IPS DF 6.9 (cell line): Measurements from ENCODE around the gene SNX18.

Source experiments
- DNase-seq: peaks from one replicate; pipeline ENCODE4 v3.0.0-alpha.2; 2013; ENCODE audit warnings: low read depth, low spot score
- H3K27ac ChIP-seq: one replicate; pipeline ENCODE4 v1.5.1; 2013; ENCODE audit warnings: low read length, control low read depth
- H3K27me3 ChIP-seq: 2 replicates; pipeline ENCODE4 v1.6.1; 2013; ENCODE audit warnings: mild to moderate bottlenecking, low read length; ENCODE audit not compliant: control insufficient read depth, insufficient read depth
- H3K36me3 ChIP-seq: 2 replicates; pipeline ENCODE4 v1.6.1; 2013; ENCODE audit warnings: low read length; ENCODE audit not compliant: control insufficient read depth, insufficient read depth
- H3K4me1 ChIP-seq: 2 replicates; pipeline ENCODE4 v1.6.1; 2013; ENCODE audit warnings: low read length; ENCODE audit not compliant: control insufficient read depth, insufficient read depth
- H3K4me3 ChIP-seq: 2 replicates; pipeline ENCODE4 v1.5.1; 2013; ENCODE audit warnings: mild to moderate bottlenecking, low read length
- H3K9me3 ChIP-seq: 2 replicates; pipeline ENCODE4 v1.6.1; 2013; ENCODE audit warnings: low read length, inconsistent platforms; ENCODE audit not compliant: control insufficient read depth, insufficient read depth
- WGBS: extraction: QIAGEN DNeasy Blood & Tissue Kit; methylation state at CpG from one replicate; pipeline ENCODE4 v1.1.7; 2013; ENCODE audit warnings: mixed read lengths, missing lambda C conversion rate; ENCODE audit not compliant: insufficient read length, insufficient coverage; 5-methylcytosine and 5-hydroxymethylcytosine counted together

Gene SNX18

DNA sequence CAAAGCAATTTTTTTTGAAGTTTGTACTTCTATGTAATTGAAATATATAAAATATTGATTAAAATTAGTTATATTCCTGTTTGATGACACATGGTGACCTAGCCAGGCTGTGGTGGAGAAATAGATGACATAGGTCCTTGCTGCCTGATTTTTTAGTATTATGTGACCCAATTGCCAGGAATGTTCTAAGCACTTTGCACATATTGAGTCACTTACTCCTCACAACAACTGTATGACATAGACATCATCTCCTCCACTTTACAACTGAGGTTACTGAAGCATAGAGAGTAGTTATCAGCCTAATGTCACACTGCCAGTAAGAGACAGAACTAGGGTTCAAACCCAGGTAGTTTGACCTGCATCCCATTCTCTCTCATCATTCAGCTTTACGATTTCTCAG is 26.2 kb upstream of the SNX18 start:
- DNase-seq: no peak
- no peak overlapping the region for H3K4me3 ChIP-seq
- no peak overlapping the region for H3K27ac ChIP-seq
- no peaks in the 10 kb centered on the region for H3K9me3 ChIP-seq
- WGBS: no CpG with 5 or more reads among the region's 1 CpG
- no peaks in the 10 kb centered on the region for H3K27me3 ChIP-seq
- no peaks in the 10 kb centered on the region for H3K4me1 ChIP-seq
- no peaks in the 10 kb centered on the region for H3K36me3 ChIP-seq

DNA sequence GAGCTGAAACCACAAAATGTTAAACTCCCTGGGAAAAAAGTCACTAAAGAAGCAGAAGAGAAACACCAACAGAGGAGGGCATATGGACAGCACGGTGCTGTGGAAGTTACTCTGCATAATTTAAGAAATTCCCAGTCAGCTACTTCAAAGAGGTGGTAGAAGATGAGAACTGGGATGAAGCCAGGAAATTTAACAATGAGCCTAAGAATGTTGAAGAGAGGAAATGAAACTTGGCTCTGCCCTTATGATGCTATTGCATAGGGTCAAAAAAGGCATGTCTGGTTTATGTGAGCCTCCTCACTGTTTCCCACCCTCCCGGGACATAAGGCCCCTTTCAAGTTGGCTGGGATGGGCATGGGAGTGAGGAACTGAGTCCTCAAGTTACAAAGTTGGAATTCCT is 25.4 kb upstream of the SNX18 start:
- DNase-seq: no peak
- WGBS: no CpG with 5 or more reads among the region's 2 CpGs

DNA sequence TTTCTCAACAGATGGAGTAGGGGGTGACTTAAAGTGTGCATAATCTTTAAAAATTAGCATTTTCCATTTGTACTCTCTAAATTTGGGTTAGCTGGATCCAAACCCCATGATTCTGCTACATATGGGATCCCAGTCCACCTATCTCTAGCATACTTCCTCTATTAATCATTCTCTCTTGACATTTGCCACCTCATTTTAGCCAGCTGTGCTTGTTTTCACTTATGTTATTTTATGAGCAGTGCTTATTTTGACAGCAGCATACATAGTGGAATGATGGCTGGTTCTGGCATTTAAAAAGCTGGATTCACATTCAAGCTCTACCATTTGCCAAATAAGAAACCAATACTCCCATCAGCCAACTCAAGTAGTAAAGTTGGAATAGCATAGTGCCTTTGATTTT is 22.5 kb upstream of the SNX18 start:
- H3K27ac ChIP-seq: no peak overlapping the region
- H3K4me3 ChIP-seq: no peak overlapping the region
- H3K36me3 ChIP-seq: no peaks in the 10 kb centered on the region
- H3K4me1 ChIP-seq: no peaks in the 10 kb centered on the region
- no peaks in the 10 kb centered on the region for H3K9me3 ChIP-seq
- H3K27me3 ChIP-seq: no peaks in the 10 kb centered on the region
- no peak for DNase-seq

More for the DNA sequence above, 25.4 kb upstream of the SNX18 start:
- Histone ChIP-seq H3K27me3 (no peaks in the 10 kb centered on the region), H3K4me1 (no peaks in the 10 kb centered on the region), H3K9me3 (no peaks in the 10 kb centered on the region), H3K27ac (no peak overlapping the region), H3K4me3 (no peak overlapping the region), H3K36me3 (no peaks in the 10 kb centered on the region)

DNA sequence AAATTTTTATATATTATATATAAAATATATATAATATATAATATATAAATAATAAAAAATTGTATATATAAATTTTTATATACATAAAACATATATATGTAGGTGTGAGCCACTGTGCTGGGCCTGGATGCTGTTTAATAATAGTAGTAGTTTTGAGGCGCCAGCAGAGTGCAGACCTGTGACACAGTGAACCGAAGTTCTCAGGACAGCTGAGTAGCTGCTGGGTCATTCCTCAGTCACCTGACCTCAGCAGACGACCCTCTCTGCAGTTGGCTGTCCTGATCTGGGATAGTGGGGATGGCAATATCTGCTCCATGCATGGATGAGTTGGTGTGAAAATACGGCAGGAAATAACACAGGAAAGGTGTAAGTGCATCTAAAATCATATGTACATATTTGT is 3.3 kb upstream of the SNX18 start:
- Histone ChIP-seq H3K27me3 (no peaks in the 10 kb centered on the region; the same call in 1 of the 2 replicates), H3K9me3 (no peaks in the 10 kb centered on the region), H3K36me3 (no peaks in the 10 kb centered on the region), H3K27ac (no peak overlapping the region), H3K4me1 (peaks cover 6% of the 10 kb centered on the region), H3K4me3 (no peak overlapping the region)
- no CpG with 5 or more reads among the region's 4 CpGs for WGBS
- DNase-seq: no peak

DNA sequence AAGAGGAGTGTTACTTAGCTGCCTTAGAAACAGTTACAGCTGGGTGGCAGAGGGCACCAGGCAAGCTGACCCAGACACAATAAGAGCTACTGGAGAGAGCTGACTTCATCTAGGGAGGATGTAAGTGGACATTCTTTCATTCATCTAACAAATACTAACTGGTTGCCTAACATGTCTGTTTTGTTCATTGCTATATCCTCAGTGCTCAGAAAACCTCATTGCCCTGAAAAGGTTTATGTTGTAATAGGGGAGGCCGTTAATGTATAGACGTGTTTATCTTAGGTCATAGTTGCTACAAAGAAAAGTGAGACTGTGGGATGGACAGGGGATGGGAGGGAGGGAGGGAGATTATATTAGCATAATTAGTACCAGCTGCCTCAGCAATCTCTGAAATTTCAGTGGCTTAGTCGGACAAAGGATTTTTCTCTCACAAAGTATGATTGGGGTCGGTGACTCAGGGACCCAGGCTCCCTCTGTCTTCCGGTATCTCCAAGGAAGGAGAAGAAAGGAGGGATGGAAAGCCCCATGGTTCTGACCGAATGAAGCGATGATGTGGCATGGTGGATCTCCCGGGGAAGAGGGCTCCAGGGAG is 2.6 kb upstream of the SNX18 start:
- Histone ChIP-seq H3K36me3 (no peaks in the 10 kb centered on the region), H3K9me3 (no peaks in the 10 kb centered on the region), H3K27ac (no peak overlapping the region), H3K4me1 (peaks cover 6% of the 10 kb centered on the region), H3K4me3 (no peak overlapping the region), H3K27me3 (no peaks in the 10 kb centered on the region; the same call in 1 of the 2 replicates)
- no CpG with 5 or more reads among the region's 8 CpGs for WGBS
- no peak for DNase-seq

DNA sequence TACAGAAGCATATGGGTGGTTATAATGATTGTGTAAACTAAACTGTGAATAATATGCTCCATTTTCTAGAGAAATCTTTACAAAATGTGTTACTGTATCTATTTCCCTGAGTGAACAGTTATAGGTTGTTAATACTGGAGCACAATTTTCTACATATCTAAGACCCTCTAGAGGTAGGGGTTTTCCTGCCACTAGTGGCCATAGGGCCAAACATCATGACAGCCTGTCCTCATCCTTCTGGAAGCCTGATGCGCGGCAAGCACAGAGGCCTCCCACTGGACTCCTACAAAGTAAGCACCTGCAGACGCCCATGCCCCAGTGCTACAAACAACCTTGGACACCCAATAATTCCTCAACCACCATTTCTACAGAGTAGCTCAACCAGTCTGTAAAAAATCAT is 1.9 kb upstream of the SNX18 start:
- DNase-seq: no peak
- no peak overlapping the region for H3K27ac ChIP-seq
- no peak overlapping the region for H3K4me3 ChIP-seq
- no peaks in the 10 kb centered on the region for H3K9me3 ChIP-seq
- WGBS: no CpG with 5 or more reads among the region's 3 CpGs
- H3K27me3 ChIP-seq: no peaks in the 10 kb centered on the region; the same call in 1 of the 2 replicates
- H3K36me3 ChIP-seq: no peaks in the 10 kb centered on the region
- peaks cover 8% of the 10 kb centered on the region for H3K4me1 ChIP-seq

DNA sequence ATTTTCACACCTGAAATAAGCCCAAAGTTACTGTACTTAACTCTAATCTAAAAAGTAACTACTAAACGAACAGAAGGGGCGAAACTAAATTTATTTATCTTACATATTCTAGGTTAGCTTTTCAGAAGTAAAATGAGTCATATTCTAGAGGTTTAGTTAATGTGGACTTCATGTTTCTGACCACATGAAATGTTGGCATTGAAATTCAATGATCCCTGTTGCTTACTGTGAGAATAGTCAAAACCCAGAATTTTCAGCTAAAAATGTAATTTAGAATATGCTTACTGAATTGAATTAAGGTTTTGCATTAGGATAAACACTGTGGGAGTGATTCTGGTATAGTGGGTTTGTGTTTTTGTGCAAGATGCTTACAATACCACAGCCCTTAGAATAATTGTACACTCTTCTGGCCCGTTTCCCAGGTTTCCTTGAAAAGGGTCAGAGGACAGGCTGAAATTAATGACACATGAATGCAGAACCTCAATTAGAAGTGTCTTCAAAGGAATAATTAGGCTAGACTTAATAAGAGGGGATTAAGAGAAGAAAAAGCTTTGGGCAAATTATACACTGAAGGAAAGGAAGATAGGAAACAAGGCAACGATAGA is 1.4 kb upstream of the SNX18 start:
- no peak overlapping the region for H3K4me3 ChIP-seq
- H3K27ac ChIP-seq: no peak overlapping the region
- H3K36me3 ChIP-seq: no peaks in the 10 kb centered on the region
- H3K4me1 ChIP-seq: peaks cover 8% of the 10 kb centered on the region
- no peaks in the 10 kb centered on the region for H3K9me3 ChIP-seq
- no peak for DNase-seq
- no CpG with 5 or more reads among the region's 4 CpGs for WGBS
- H3K27me3 ChIP-seq: no peaks in the 10 kb centered on the region; the same call in 1 of the 2 replicates

DNA sequence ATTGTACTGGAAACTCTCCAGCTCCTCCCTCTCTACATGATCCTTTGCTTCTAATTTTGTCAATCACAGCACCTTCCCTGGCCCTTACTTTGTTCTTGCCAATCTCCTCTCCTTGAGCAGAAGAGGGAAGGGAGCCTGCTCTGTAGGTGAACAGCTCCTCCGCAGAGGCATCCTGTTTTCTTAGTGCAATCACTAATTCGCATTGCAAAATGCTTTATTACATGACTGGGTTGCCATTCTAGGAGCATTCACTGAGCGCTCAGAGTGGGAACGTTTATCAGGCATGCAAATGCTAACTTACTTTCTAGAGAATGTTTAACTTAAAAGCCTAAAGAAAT is 416 bp upstream of the SNX18 start:
- H3K4me3 ChIP-seq: peak overlapping the region; percentile 26; the same call in 1 of the 2 replicates
- no peaks in the 10 kb centered on the region; the same call in 1 of the 2 replicates for H3K27me3 ChIP-seq
- no peaks in the 10 kb centered on the region for H3K9me3 ChIP-seq
- WGBS: no CpG with 5 or more reads among the region's 4 CpGs
- H3K4me1 ChIP-seq: peaks cover 8% of the 10 kb centered on the region
- H3K36me3 ChIP-seq: no peaks in the 10 kb centered on the region
- H3K27ac ChIP-seq: no peak overlapping the region
- no peak for DNase-seq

DNA sequence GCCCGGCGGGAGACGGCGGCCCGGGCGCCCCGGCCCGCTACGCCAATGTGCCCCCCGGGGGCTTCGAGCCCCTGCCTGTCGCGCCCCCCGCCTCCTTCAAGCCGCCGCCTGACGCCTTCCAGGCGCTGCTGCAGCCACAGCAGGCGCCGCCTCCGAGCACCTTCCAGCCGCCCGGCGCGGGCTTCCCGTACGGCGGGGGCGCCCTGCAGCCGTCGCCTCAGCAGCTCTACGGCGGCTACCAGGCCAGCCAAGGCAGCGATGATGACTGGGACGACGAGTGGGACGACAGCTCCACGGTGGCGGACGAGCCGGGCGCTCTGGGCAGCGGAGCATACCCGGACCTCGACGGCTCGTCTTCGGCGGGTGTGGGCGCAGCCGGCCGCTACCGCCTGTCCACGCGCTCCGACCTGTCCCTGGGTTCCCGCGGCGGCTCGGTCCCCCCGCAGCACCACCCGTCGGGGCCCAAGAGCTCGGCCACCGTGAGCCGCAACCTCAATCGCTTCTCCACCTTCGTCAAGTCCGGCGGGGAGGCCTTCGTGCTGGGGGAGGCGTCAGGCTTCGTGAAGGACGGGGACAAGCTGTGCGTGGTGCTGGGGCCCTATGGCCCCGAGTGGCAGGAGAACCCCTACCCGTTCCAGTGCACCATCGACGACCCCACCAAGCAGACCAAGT is 723 bp downstream of the SNX18 start:
- H3K27me3 ChIP-seq: no peaks in the 10 kb centered on the region; the same call in 1 of the 2 replicates
- no peaks in the 10 kb centered on the region for H3K36me3 ChIP-seq
- no CpG with 5 or more reads among the region's 79 CpGs for WGBS
- no peaks in the 10 kb centered on the region for H3K9me3 ChIP-seq
- H3K4me3 ChIP-seq: peak overlapping the region; percentile 88; the same call in 1 of the 2 replicates
- DNase-seq: no peak
- H3K27ac ChIP-seq: no peak overlapping the region
- peaks cover 8% of the 10 kb centered on the region for H3K4me1 ChIP-seq

DNA sequence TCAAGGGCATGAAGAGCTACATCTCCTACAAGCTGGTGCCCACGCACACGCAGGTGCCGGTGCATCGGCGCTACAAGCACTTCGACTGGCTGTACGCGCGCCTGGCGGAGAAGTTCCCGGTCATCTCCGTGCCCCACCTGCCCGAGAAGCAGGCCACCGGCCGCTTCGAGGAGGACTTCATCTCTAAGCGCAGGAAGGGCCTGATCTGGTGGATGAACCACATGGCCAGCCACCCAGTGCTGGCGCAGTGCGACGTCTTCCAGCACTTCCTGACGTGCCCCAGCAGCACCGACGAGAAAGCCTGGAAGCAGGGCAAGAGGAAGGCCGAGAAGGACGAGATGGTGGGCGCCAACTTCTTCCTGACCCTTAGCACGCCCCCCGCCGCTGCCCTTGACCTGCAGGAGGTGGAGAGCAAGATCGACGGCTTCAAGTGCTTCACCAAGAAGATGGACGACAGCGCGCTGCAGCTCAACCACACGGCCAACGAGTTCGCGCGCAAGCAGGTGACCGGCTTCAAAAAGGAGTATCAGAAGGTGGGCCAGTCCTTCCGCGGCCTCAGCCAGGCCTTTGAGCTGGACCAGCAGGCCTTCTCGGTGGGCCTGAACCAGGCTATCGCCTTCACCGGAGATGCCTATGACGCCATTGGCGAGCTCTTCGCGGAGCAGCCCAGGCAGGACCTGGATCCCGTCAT is 1.4 kb downstream of the SNX18 start:
- no CpG with 5 or more reads among the region's 50 CpGs for WGBS
- Histone ChIP-seq H3K36me3 (no peaks in the 10 kb centered on the region), H3K27me3 (no peaks in the 10 kb centered on the region; the same call in 1 of the 2 replicates), H3K4me3 (peak overlapping the region; percentile 88; the same call in 1 of the 2 replicates), H3K4me1 (peaks cover 8% of the 10 kb centered on the region), H3K27ac (no peak overlapping the region), H3K9me3 (no peaks in the 10 kb centered on the region)
- no peak for DNase-seq
